ENCODE results near the gene CCDC6.
"Not testable (repeated sequence)": the region's sequence is repeated elsewhere in the genome, so short reads cannot be mapped to it uniquely, and the experiment has no call there.

The CCDC6 gene

DNA sequence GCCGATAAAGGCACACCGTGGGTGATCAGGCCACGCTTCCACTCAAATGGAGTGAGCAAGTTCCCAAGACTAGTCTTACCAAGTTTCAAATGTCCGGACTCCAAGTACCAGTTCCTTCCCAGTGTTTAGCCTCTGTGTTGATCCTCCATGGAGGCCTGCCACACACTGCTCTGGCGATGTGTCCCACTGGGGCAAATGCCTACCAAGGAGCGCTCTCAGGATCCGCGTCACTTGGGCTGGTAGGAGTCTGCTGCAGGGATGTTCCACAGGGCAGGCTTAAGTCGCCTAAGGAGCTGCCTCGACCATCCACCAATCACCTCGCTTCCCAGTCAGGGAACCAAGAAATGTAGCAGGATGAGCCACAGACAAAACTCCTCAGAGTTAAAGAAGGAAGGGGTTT is 135.7 kb downstream of the CCDC6 start:
- DNase-seq (ENCODE audit: low read depth, low spot score), result no peak

DNA sequence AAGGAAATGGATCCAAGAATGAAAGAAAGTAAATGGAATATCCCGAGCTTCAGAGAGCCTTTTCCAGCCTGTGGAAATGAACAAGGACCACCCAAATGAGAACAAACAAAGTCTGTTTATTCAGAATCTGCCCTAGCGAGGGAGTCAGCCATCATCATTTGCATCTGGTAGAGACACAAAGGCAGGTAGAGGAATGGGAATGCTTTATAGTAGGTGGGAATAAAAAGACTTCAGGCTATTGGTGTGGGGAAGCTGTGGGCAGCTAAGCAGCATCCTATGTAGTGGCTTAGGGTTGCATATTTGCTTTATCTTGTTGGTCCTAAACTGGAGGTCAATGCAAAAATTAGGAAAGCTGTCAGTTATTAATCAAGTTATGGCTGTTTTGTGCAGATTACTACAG is 143.9 kb downstream of the CCDC6 start:
- DNase-seq (ENCODE audit: low read depth, low spot score), result no peak

DNA sequence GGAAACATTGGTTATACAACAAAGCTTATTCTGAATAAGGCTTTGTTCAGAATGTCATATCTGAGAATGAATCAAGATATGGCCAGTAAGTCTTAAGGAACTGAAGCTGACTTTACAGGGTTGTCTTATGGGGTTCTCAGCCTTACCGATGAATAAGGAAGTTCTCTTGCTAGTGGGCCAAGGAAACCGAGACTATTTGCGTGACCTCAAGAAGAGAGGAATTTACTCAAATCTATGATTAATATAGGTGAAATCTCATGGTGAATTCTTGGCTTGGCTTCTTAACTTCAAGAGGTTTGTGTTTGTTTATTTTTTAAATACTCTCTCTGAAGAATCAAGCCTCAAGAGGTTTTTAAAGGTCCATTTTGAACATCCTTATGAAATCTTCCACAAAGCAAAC is 148.4 kb downstream of the CCDC6 start:
- DNase-seq (ENCODE audit: low read depth, low spot score), result no peak

DNA sequence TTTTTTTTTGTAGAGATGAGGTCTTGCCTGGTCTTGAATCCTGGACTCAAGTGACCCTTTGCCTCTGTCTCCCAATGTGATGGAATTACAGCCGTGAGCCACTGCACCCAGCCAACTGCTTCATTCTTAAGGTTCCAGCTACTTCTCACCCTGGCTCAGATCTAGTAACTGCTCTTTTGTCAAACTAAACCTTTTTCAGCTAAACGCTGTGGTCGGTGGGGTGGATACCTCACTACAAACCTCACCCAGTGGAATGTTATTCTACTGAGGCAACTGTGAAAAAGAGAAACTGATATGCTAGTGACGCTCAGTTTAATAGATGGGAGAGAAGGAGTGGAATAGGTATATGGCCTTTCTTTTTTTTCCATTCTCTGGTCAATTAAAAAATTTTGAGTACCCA is 151.4 kb downstream of the CCDC6 start:
- DNase-seq (ENCODE audit: low read depth, low spot score), result no peak

DNA sequence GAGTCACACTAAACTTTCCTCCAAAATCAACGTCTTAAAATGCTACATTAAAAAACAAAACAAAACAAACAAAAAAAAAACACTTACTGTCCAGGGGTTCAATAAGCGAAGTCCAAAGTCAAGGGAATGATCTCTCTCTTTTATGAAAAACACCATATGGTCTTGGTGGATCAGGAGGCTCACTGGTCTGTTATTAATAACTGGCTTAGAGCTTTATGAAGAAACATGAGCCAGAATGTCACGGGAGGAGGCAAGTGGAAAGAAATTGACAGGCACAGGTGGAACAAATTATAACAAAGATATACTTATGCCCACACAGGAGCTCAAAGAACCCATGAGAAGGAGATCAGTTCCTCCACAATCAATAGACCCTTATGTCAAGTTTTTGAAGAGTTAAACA is 153.1 kb downstream of the CCDC6 start, which contains the start of gene MRLN:
Gene MRLN, minus strand, starts transcription at position 189 of the 400 bp plus-strand sequence.
- DNase-seq (ENCODE audit: low read depth, low spot score), result no peak

DNA sequence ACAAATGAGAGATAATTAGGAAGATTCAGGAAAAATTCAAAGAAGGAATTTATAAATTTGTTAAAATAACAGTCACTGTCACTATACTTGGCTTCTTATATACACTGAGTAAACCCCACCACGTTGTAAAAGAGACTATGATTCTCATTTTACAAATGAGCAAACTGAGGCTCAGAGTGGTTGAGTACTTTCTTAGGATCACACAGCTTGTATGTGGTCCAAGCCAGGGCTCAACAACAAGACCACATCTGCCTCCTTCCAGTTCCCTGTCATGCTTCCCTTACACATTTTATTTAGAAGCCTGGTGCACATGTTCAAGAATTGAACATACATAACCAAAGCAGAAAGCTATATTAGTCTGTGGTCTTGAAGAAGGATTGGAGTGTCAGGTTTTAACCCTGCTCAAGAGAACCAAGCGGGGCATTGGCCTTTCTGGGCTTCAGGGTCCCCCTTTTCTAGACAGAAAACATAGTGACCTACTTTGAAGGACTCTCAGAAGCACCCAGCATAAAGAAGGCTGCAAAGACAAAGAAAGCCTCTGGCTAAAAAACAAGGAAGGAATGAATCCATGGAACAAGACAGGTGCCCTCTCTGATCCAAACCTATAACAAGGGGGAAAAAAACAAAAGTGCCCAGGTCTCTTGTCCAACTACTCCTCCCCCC is 153.9 kb downstream of the CCDC6 start:
- DNase-seq (ENCODE audit: low read depth, low spot score), result no peak

DNA sequence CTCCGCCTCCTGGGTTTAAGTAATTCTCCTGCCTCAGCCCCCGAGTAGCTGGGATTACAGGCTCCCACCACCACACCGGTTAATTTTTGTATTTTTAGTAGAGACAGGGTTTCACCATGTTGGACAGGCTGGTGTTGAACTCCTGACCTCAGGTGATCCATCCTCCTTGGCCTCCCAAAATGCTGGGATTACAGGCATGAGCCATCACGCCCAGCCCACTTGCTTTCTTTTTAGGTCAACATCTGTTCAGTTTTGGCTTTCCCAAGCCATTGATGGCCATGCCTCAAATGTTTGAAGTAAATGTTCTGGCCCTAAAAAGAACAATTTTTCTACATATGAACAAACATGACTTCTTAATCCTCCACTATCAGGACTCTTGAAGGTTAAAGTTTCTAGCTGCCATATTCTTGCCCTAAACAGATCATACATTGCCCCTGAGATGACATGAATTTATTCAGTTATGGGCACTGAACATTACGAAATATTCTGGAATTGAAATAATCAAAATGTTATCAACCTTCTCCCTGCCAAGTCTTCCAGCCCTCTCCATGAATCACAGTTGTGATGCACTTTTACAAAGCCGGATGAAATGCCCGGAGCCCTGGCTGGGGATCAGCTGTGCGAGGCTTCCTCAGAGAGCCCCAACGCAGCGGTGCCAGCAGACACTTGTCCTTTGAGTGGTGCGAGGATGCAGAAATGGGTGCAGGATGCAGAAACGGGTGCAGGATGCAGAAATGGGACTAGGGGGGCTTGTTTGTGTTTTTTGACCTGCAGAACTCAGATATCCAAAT is 156.0 kb downstream of the CCDC6 start:
- DNase-seq (ENCODE audit: low read depth, low spot score), result no peak

DNA sequence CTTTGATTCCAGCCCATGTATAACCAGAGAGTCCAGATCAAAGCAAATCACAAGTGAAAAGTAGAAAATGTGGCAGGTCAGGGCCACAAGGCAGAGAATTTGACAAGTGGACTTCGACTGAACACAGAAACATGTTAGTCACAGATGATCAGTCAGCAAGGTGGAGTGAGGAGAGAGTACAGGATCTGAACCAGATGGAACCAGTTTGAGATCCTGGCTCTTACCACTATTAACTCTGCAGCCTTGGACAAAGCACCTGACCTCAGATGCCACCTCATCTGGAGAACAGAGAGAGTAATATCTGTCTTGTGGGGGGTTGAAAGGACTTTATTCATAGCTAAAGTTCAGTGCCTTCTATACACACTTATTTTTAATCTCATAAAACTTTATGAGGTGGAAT is 157.5 kb downstream of the CCDC6 start:
- no peak for DNase-seq (ENCODE audit: low read depth, low spot score)

DNA sequence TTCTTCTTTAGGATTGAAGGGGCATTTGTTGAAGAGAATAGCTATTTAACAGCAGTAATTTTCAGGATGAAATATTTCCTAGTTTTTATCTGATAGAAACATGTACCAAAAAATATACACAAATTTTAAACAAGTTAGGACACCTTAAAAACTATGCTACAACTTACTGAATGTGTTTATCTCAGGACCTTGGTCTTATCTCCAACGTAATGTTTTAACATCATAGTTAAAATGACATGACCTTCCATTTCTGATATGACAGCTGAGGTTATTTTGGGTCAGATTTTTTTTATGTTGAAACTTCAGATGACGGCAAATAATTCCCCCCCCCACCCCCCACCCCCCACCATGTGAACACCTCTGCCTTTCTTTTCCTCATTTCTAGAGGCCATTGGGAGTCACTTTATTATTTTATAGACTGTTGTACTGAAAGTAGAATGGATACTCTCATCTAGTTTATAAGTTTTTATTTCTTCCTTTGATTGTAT is 161.1 kb downstream of the CCDC6 start:
- no peak for DNase-seq (ENCODE audit: low read depth, low spot score)

DNA sequence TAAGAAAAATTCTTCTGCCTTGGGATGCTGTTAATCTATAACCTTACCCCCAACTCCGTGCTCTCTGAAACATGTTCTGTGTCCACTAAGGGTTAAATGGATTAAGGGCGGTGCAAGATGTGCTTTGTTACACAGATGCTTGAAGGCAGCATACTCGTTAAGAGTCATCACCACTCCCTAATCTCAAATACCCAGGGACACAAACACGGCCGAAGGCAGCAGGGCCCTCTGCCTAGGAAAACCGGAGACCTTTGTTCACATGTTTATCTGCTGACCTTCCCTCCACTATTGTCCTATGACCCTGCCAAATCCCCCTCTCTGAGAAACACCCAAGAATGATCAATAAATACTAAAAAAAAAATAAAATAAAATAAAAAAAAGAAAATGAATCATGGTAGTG is 161.6 kb downstream of the CCDC6 start:
- DNase-seq (ENCODE audit: low read depth, low spot score), result not testable (repeated sequence)

DNA sequence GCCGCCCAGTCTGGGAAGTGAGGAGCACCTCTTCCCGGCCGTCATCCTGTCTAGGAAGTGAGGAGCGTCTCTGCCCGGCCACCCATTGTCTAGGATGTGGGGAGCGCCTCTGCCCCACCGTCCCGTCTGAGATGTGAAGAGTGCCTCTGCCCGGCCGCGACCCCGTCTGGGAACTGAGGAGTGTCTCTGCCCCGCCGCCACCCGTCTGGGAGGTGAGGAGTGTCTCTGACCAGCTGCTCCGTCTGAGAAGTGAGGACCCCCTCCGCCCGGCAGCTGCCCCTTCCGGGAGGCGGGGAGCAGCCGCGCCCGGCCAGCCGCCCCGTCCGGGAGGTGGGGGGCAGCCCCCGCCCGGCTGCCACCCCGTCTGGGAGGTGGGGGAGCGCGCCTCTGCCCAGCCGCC is 162.2 kb downstream of the CCDC6 start:
- not testable (repeated sequence) for DNase-seq (ENCODE audit: low read depth, low spot score)

DNA sequence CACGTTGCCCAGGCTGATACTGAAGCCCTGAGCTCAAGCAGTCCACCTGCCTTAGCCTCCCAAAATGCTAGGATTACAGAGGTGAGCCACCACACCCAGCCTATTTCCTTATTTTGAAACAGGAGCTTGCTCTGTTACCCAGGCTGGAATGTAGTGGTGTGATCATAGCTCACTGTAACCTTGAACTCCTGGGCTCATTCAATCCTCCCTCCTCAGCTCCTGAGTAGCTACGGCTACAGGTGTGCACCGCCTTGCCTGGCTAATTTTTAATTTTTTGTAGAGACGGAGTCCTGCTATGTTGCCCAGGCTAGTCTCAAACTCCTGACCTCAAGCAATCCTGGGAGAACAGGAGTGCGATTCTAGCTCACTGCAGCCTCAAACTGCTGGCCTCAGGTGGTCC is 164.8 kb downstream of the CCDC6 start:
- no peak for DNase-seq (ENCODE audit: low read depth, low spot score)

DNA sequence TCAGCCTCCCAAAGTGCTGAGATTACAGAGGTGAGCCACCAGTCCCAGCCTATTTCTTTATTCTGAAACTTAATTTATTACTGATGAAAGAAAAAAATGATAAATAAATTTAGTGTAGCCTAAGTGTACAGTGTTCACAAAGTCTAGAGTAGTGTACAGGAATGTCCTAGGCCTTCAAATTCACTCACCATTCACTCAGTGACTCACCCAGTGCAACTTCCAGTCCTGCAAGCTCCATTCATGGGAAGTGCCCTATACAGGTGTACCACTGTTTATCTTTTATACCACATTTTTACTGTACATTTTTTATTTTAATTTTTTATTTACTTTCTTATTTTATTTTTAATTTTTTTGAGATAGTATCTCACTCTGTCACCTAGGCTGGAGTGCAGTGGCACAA is 165.3 kb downstream of the CCDC6 start:
- DNase-seq (ENCODE audit: low read depth, low spot score), result no peak
